OCI-LY3 (cell line): ENCODE measurements around the gene ABCC5.

Experiments used
- EZH2phosphoT487 ChIP-seq: fragments of 200-600 bp; shearing (Covaris generic); IDR thresholded peaks from 2 replicates; pipeline ENCODE4 v1.6.1; 2018; ENCODE audit warnings: antibody characterized with exemption, mixed run types, low read depth
- TF ChIP-seq, protein P1 (sequence below): fragments of 200-600, 300-600 bp; sonication (generic); IDR thresholded peaks from 2 replicates; pipeline ENCODE4 v1.5.1; 2014; ENCODE audit warnings: antibody characterized with exemption, low read length, low read depth

- TF ChIP-seq, protein P1, sequence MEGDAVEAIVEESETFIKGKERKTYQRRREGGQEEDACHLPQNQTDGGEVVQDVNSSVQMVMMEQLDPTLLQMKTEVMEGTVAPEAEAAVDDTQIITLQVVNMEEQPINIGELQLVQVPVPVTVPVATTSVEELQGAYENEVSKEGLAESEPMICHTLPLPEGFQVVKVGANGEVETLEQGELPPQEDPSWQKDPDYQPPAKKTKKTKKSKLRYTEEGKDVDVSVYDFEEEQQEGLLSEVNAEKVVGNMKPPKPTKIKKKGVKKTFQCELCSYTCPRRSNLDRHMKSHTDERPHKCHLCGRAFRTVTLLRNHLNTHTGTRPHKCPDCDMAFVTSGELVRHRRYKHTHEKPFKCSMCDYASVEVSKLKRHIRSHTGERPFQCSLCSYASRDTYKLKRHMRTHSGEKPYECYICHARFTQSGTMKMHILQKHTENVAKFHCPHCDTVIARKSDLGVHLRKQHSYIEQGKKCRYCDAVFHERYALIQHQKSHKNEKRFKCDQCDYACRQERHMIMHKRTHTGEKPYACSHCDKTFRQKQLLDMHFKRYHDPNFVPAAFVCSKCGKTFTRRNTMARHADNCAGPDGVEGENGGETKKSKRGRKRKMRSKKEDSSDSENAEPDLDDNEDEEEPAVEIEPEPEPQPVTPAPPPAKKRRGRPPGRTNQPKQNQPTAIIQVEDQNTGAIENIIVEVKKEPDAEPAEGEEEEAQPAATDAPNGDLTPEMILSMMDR, result no peak
- no peak for TF ChIP-seq EZH2phosphoT487
Measured at GRCh38 chr3:183927059-183927458, 90.6 kb downstream of the ABCC5 start.
